Measurements from ENCODE around the gene PPP1R3D. TPM values are rescaled to one million over a fixed set of nuclear protein-coding genes. Genes with fewer than 3 reads are reported as not detected.
A peak's percentile ranks its signal among the peaks of the same experiment; 100 is the strongest.

Gene PPP1R3D
- total RNA-seq, 4 donors from 2014 or later = 7.2 to 8.7 (median 8.0) TPM

DNA sequence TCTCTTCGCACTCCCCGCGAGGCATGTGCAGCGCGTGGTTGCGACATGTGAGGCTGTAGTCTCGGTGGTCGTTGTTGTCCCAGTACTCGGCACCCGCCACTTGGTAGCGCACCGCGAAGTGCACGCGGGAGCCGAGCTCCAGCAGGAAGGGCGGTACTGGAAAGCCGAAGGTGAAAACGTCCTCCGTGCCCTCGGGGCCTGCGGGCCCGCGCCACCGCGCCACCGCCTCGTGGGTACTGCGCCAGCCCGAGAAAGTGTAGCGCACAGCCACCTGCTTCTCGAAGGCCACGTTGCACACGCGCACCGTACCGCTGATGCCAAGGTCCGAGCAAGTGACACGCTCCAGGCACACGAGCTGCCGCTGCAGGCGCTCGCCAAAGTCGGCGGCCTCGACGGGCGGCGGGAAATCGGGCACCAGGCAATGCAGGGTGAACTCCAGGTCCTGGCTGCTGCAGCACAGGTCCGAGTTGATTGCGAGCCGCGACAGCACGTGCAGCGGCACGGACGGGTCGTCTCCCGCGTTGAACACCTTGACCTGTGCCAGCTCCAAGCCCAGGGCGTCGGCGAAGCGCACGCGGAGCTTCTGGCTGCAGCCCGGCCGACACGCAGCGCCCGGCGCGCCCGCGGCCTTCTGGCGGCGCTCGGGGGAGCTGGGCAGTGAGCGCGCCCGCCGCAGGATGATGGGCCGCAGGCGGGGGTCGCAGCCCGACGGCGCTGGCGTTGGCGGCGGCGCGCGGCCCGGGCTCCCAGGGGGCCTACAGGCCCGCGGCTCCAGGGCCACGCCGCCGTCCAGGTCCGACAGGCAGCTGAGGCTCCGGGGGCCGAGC lies 840 bp downstream of the PPP1R3D start:
- Histone ChIP-seq H3K4me1 (peaks cover 0 to 73% (median 35%) of the 10 kb centered on the region in 4 donors), H3K27me3 (no peaks in the 10 kb centered on the region), H3K4me3 (peak overlapping the region; percentile 73 to 92 (median 80)), H3K9me3 (no peaks in the 10 kb centered on the region), H3K27ac (peak overlapping the region; percentile 85 to 94 (median 91)), H3K36me3 (peaks cover 0 to 20% (median 6%) of the 10 kb centered on the region in 3 donors)
- 53 to 92% methylated on average over 42 to 69 of the region's 104 CpGs for WGBS, 2 donors
- no peak for TF ChIP-seq EP300 (IDR thresholded peaks at IDR 0.05)
- TF ChIP-seq, protein P1, sequence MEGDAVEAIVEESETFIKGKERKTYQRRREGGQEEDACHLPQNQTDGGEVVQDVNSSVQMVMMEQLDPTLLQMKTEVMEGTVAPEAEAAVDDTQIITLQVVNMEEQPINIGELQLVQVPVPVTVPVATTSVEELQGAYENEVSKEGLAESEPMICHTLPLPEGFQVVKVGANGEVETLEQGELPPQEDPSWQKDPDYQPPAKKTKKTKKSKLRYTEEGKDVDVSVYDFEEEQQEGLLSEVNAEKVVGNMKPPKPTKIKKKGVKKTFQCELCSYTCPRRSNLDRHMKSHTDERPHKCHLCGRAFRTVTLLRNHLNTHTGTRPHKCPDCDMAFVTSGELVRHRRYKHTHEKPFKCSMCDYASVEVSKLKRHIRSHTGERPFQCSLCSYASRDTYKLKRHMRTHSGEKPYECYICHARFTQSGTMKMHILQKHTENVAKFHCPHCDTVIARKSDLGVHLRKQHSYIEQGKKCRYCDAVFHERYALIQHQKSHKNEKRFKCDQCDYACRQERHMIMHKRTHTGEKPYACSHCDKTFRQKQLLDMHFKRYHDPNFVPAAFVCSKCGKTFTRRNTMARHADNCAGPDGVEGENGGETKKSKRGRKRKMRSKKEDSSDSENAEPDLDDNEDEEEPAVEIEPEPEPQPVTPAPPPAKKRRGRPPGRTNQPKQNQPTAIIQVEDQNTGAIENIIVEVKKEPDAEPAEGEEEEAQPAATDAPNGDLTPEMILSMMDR (IDR thresholded peaks at IDR 0.05) = no peak
- TF ChIP-seq POLR2A (IDR thresholded peaks at IDR 0.05) = no peak
- DNase-seq (ENCODE audit: low spot score in 2 of 2) = no peak

DNA sequence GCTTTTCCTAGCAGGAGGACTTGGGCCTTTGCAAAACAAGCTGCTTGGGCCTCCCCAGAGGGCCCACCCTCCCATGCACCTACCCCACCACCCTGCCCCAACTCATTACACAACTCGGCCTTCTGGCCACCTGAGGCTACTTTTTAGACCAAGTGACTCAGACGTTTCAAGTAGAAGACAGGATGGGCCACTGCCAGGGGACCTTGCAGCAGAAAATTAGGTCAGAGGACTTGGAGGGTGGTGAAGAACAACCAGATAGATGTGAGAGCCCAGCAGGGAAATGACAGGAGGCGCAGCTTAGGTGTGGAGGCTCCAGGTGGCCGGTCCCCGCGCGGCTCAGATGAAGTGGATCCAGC lies 1.4 kb downstream of the PPP1R3D start:
- 74 to 81% methylated on average over 7 of the region's 7 CpGs for WGBS, 2 donors
- no peaks in the 10 kb centered on the region for H3K27me3 ChIP-seq
- TF ChIP-seq EP300 (IDR thresholded peaks at IDR 0.05) (no peak), POLR2A (IDR thresholded peaks at IDR 0.05) (no peak)
- TF ChIP-seq, protein P1 (IDR thresholded peaks at IDR 0.05) = no peak
- peaks cover 0 to 15% (median under 1%) of the 10 kb centered on the region in 3 donors for H3K36me3 ChIP-seq
- peak overlapping the region in 2 of 4 donors; percentile 75 to 85 for H3K4me3 ChIP-seq
- H3K4me1 ChIP-seq = peaks cover 0 to 73% (median 36%) of the 10 kb centered on the region in 4 donors
- no peak for DNase-seq (ENCODE audit: low spot score in 2 of 2)
- no peaks in the 10 kb centered on the region for H3K9me3 ChIP-seq
- H3K27ac ChIP-seq = peak overlapping the region in 2 of 4 donors; percentile 26 to 90

DNA sequence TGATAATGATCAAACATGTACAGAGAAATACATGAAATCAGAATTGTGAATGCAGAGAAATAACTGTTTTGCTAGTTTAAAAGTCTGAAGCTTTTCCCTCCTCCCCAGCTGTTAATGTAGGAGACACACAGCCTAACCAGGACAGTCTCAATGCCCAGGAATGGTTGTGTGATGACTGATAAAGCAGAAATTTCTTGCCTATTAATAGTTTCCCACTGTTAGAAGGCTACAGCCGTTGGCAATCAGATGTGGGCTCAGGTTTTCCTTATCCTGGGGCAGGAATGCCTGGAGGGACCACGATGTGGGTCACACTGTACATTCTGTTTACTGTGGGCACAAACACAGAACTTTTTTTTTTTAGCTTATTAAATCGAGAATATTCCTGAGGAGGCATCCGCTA lies 1.9 kb downstream of the PPP1R3D start:
- Histone ChIP-seq H3K36me3 (peaks cover 0 to 12% (median 0%) of the 10 kb centered on the region in 3 donors), H3K4me3 (peak overlapping the region in 1 of 4 donors; percentile 85), H3K9me3 (no peaks in the 10 kb centered on the region), H3K27me3 (no peaks in the 10 kb centered on the region), H3K27ac (peak overlapping the region in 2 of 4 donors; percentile 26 to 27), H3K4me1 (peaks cover 0 to 76% (median 36%) of the 10 kb centered on the region in 4 donors)
- TF ChIP-seq, protein P1 (IDR thresholded peaks at IDR 0.05) = no peak
- no peak for TF ChIP-seq EP300 (IDR thresholded peaks at IDR 0.05)
- TF ChIP-seq POLR2A (IDR thresholded peaks at IDR 0.05) = no peak
- WGBS, 2 donors = 49 to 50% methylated on average over 4 of the region's 4 CpGs
- DNase-seq (ENCODE audit: low spot score in 2 of 2) = no peak

DNA sequence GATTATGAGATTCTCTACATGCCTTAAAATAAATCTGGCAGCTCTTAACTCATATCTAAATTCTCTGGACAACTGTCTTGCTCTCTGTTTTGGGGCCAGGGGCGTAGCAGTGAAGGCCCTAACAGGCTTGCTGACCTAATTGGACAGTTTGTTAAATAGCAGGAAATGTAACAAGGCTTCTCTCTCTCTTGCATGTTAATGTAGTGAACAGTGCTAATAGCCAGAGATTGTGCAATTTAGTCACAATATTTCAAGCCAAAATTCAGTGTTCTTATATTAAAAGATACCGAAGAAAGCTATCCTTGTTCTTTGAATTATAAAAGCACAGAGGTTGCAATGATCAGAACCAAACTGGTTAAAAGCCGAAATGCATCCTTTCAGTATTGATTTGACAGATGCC lies 3.0 kb downstream of the PPP1R3D start:
- H3K4me1 ChIP-seq = peaks cover 0 to 68% (median 33%) of the 10 kb centered on the region in 4 donors
- H3K9me3 ChIP-seq = no peaks in the 10 kb centered on the region
- no peak for TF ChIP-seq POLR2A (IDR thresholded peaks at IDR 0.05)
- TF ChIP-seq, protein P1 (IDR thresholded peaks at IDR 0.05) = no peak
- 50 to 53% methylated on average over 3 of the region's 3 CpGs for WGBS, 2 donors
- DNase-seq (ENCODE audit: low spot score in 2 of 2) = no peak
- no peak overlapping the region for H3K4me3 ChIP-seq
- H3K36me3 ChIP-seq = peaks cover 0 to 1% (median 0%) of the 10 kb centered on the region in 3 donors
- H3K27me3 ChIP-seq = no peaks in the 10 kb centered on the region
- H3K27ac ChIP-seq = no peak overlapping the region

DNA sequence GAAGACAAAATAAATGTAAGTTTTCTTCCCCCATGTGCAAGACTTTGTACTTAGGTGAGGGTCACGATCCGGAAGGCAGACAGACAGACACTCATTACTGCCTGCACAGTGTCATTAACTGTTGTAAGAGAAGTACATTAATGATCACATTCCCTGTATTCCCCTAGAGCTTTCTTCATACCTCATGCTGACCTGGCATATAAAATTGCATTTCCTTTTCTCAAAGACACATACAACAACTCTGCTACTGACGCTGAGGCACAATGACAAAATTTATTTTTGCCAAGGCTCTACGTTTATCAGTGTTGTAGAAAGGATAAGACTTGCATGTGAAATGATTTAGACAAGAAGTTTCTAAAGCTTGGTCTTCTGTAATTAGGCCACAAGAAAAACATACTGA lies 3.7 kb downstream of the PPP1R3D start:
- no peaks in the 10 kb centered on the region for H3K9me3 ChIP-seq
- H3K4me3 ChIP-seq = no peak overlapping the region
- no peaks in the 10 kb centered on the region for H3K36me3 ChIP-seq
- H3K27ac ChIP-seq = no peak overlapping the region
- TF ChIP-seq POLR2A (IDR thresholded peaks at IDR 0.05) = no peak
- TF ChIP-seq, protein P1 (IDR thresholded peaks at IDR 0.05) = no peak
- TF ChIP-seq EP300 (IDR thresholded peaks at IDR 0.05) = no peak
- no peaks in the 10 kb centered on the region for H3K27me3 ChIP-seq
- H3K4me1 ChIP-seq = peaks cover 0 to 60% (median 28%) of the 10 kb centered on the region in 4 donors
- WGBS, 2 donors = 62 to 70% methylated on average over 4 of the region's 4 CpGs
- DNase-seq (ENCODE audit: low spot score in 2 of 2) = no peak

Measured in tibial nerve (tissue), 4 donors.